K562 (cell line): ENCODE data around the gene ALOXE3. TPM values are rescaled to one million over a fixed set of nuclear protein-coding genes. Genes with fewer than 3 reads are reported as not detected.

Source experiments
- ATAC-seq: fragments of 200-7000 bp; cut with Tn5 transposase; 3 replicates; pipeline ENCODE4 v1.9.1; 2020; ENCODE audit warnings: moderate library complexity
- BruUV-seq: library from RNA; stranded (reverse); fragments of 400-500 nt; replicated peaks from 2 replicates; lab custom pipeline; 2021; lab: Mats Ljungman, UMichigan
- CTCF ChIA-PET: fragments of 300-600 bp; formaldehyde crosslinking; extraction: SDS; loops from one replicate; lab custom pipeline; 2021; ENCODE audit warnings: low intra/inter-chr PET ratio; lab: Yijun Ruan, JAX
- POLR2A ChIA-PET: fragments of 300-600, 350-650 bp; sonication (Branson Sonifier 250); formaldehyde crosslinking; extraction: SDS; loops from one replicate; lab custom pipeline; 2021; ENCODE audit warnings: antibody characterized with exemption, inconsistent platforms; lab: Yijun Ruan, JAX
- DNase-seq, 4 experiments: peaks; one replicate each; pipeline versions ENCODE4 v3.0.0 to v3.0.0-alpha.2; 2011 to 2018; ENCODE audit warnings: low spot score in 3 of 4, mixed read lengths in 3 of 4; ENCODE audit errors: extremely low read depth in 1 of 4
- FAIRE-seq: peaks from 2 replicates; lab custom pipeline; 2011; peaks lifted over from hg19 to GRCh38; lab: Jason Lieb, UNC
- H2AFZ ChIP-seq: 2 replicates; pipeline ENCODE4 v1.6.0; 2011; ENCODE audit warnings: low read depth, low read length, control low read depth, inconsistent platforms
- H3K27ac ChIP-seq: fragments of 200-600 bp; 3 replicates; pipeline ENCODE4 v1.8.0; 2011; ENCODE audit warnings: low read depth, mild to moderate bottlenecking, control low read depth, inconsistent platforms, low read length, moderate library complexity, mixed read lengths; ENCODE audit errors: extremely low read depth
- H3K27me3 ChIP-seq, 2 experiments: fragments of 300-600 bp in 1 of 2; 2 replicates in 1 of 2; 3 replicates in 1 of 2; pipeline versions ENCODE4 v1.6.0 to v1.8.0; 2011; ENCODE audit warnings: inconsistent platforms in 2 of 2, low read length in 2 of 2, mild to moderate bottlenecking in 1 of 2, mixed read lengths in 1 of 2, moderate library complexity in 1 of 2; ENCODE audit not compliant: control insufficient read depth in 2 of 2, insufficient read depth in 2 of 2
- H3K36me3 ChIP-seq: fragments of 300-600 bp; 3 replicates; pipeline ENCODE4 v1.8.0; 2011; ENCODE audit warnings: mild to moderate bottlenecking, low read length, inconsistent platforms; ENCODE audit not compliant: control insufficient read depth, insufficient read depth
- H3K4me1 ChIP-seq, 2 experiments: fragments of 200-600 bp in 1 of 2; replicated peaks in 1 of 2; 2 replicates in 1 of 2; 3 replicates in 1 of 2; pipeline versions ENCODE4 v1.5.1 to v1.8.0; 2011; ENCODE audit warnings: inconsistent platforms in 2 of 2, low read length in 2 of 2, mild to moderate bottlenecking in 1 of 2, mixed read lengths in 1 of 2, moderate library complexity in 1 of 2; ENCODE audit not compliant: control insufficient read depth in 2 of 2, insufficient read depth in 2 of 2
- H3K4me2 ChIP-seq: 2 replicates; pipeline ENCODE4 v1.6.1; 2011; ENCODE audit warnings: low read length, control low read depth, inconsistent platforms, mixed read lengths; ENCODE audit not compliant: insufficient read depth
- H3K4me3 ChIP-seq: fragments of 200-600 bp; sonication (generic), shearing (Covaris generic); 2 replicates; pipeline ENCODE4 v1.5.1; 2016; ENCODE audit warnings: control low read depth, inconsistent platforms
- H3K79me2 ChIP-seq: fragments of 200-600 bp; 3 replicates; pipeline ENCODE4 v1.8.0; 2011; ENCODE audit warnings: low read length, inconsistent platforms; ENCODE audit not compliant: control insufficient read depth, insufficient read depth
- H3K9ac ChIP-seq, 2 experiments: 2 replicates each; pipeline versions ENCODE4 v1.6.0 to v1.6.1; 2011; ENCODE audit warnings: low read depth in 2 of 2, low read length in 2 of 2, control low read depth in 1 of 2, inconsistent platforms in 1 of 2, mild to moderate bottlenecking in 1 of 2, mixed read lengths in 1 of 2; ENCODE audit not compliant: insufficient read depth in 1 of 2
- H3K9me1 ChIP-seq: one replicate; pipeline ENCODE4 v1.6.0; 2011; ENCODE audit warnings: inconsistent platforms, mild to moderate bottlenecking, low read length, moderate library complexity; ENCODE audit not compliant: control insufficient read depth, insufficient read depth
- H3K9me3 ChIP-seq: replicated peaks from 2 replicates; pipeline ENCODE4 v1.5.1; 2011; ENCODE audit warnings: low read depth, low read length, inconsistent platforms; ENCODE audit not compliant: control insufficient read depth, insufficient read depth
- H4K20me1 ChIP-seq: replicated peaks from 2 replicates; pipeline ENCODE4 v1.6.1; 2011; ENCODE audit warnings: low read length, inconsistent platforms, mixed read lengths; ENCODE audit not compliant: control insufficient read depth, insufficient read depth
- CBFA2T3 ChIP-seq: fragments of 450-650 bp; IDR thresholded peaks from 2 replicates; pipeline ENCODE4 v1.6.1; 2017
- CHD2 ChIP-seq: IDR thresholded peaks from 2 replicates; pipeline ENCODE4 v1.6.1; 2011; ENCODE audit warnings: low read depth, low read length
- E2F1 ChIP-seq: sonication (generic); formaldehyde crosslinking; IDR thresholded peaks from 2 replicates; pipeline ENCODE4 v1.8.1; 2023; ENCODE audit warnings: mild to moderate bottlenecking, missing genetic modification reagents, moderate library complexity
- HMG20A ChIP-seq: fragments of 450-650 bp; formaldehyde crosslinking; conservative IDR thresholded peaks from 2 replicates; pipeline ENCODE4 v1.4.0; 2020; ENCODE audit warnings: mild to moderate bottlenecking, mixed read lengths
- KAT8 ChIP-seq: fragments of 450-650 bp; IDR thresholded peaks from 2 replicates; pipeline ENCODE4 v1.6.1; 2016; ENCODE audit warnings: low read depth, mild to moderate bottlenecking
- PCBP2 ChIP-seq: fragments of 200-400 bp; formaldehyde crosslinking; IDR thresholded peaks from 2 replicates; pipeline ENCODE4 v1.6.1; 2018; ENCODE audit warnings: low read length, low read depth, mild to moderate bottlenecking, moderate library complexity; ENCODE audit not compliant: poor library complexity, severe bottlenecking
- PHB ChIP-seq: fragments of 250-450 bp; sonication (Bioruptor Pico); IDR thresholded peaks from 2 replicates; pipeline ENCODE4 v1.5.0; 2021
- POLR2A ChIP-seq: fragments of 450-650 bp; conservative IDR thresholded peaks from 2 replicates; pipeline ENCODE4 v1.6.1; 2016
- POLR2B ChIP-seq: fragments of 450-650 bp; IDR thresholded peaks from 2 replicates; pipeline ENCODE4 v1.6.1; 2018; ENCODE audit warnings: low read depth; ENCODE audit not compliant: partially characterized antibody
- THAP12 ChIP-seq: fragments of 250-450 bp; sonication (Bioruptor Pico); IDR thresholded peaks from 2 replicates; pipeline ENCODE4 v1.9.0; 2021; ENCODE audit warnings: mild to moderate bottlenecking, inconsistent platforms
- YY1 ChIP-seq, 3 experiments: IDR thresholded peaks; 2 replicates each; pipeline ENCODE4 v1.6.1; 2011; ENCODE audit warnings: low read length in 2 of 3, mild to moderate bottlenecking in 2 of 3, moderate library complexity in 2 of 3, borderline replicate concordance in 1 of 3, control low read depth in 1 of 3, low read depth in 1 of 3; ENCODE audit not compliant: insufficient read depth in 3 of 3, insufficient replicate concordance in 2 of 3, control insufficient read depth in 1 of 3, insufficient read length in 1 of 3; ENCODE audit errors: extremely low read depth in 1 of 3
- ZNF384 ChIP-seq: IDR thresholded peaks from 2 replicates; pipeline ENCODE4 v1.6.1; 2012; ENCODE audit warnings: low read depth, low read length, improper control_type of control experiment
- ZNF740 ChIP-seq, 3 experiments: fragments of 200-800 bp in 1 of 3; sonication (Bioruptor generic) in 1 of 3; sonication (generic) in 1 of 3; formaldehyde crosslinking in 1 of 3; IDR thresholded peaks; 2 replicates each; pipeline versions ENCODE4 v1.6.1 to v1.8.0; 2016 to 2022; ENCODE audit warnings: mild to moderate bottlenecking in 2 of 3, missing compliant biosample characterization in 2 of 3, missing genetic modification characterization in 2 of 3, missing genetic modification reagents in 1 of 3
- ZNF764 ChIP-seq: fragments of 250-450 bp; sonication (Bioruptor Pico); IDR thresholded peaks from 2 replicates; pipeline ENCODE4 v1.4.0; 2020; ENCODE audit warnings: low read depth, mild to moderate bottlenecking, moderate library complexity
- ZSCAN29 ChIP-seq: fragments of 450-650 bp; IDR thresholded peaks from 2 replicates; pipeline ENCODE4 v1.6.1; 2017
- WGBS: fragments of 100-300 bp; shearing (Covaris generic); methylation state at CpG from one replicate; pipeline ENCODE4 v1.1.6; 2016; ENCODE audit warnings: low coverage, mixed read lengths; ENCODE audit not compliant: insufficient coverage; ENCODE audit errors: missing lambda C conversion rate; 5-methylcytosine and 5-hydroxymethylcytosine counted together
- in situ Hi-C: fragments of 300-500 bp; cut with MboI; formaldehyde crosslinking; loops from 4 replicates; pipeline ENCODE4 v1.15.0; 2018; ENCODE audit warnings: inconsistent platforms, mixed read lengths
- intact Hi-C: fragments of 100-400 bp; cut with micrococcal nuclease; formaldehyde crosslinking; loops from 2 replicates; pipeline ENCODE4 v1.14.2; 2022
- polyA plus RNA-seq, 8 experiments: library from polyadenylated mRNA; depleted of rRNA in 4 of 8; stranded (reverse) in 5 of 8; unstranded in 3 of 8; fragments of >200 nt; fragmentation: Nextera tagmentation in 2 of 8; fragmentation: Illumina TruSeq in 1 of 8; extraction: Ambion mirVana in 2 of 8; extraction: Trizol in 1 of 8; gene quantifications; 2 replicates each; pipeline versions ENCODE4 v1.2.1 to v1.2.3, GENCODE V29; 2011 to 2014; ENCODE audit warnings: inconsistent platforms in 1 of 8, missing spikeins in 1 of 8
- total RNA-seq, 7 experiments: library from RNA; depleted of rRNA in 6 of 7; stranded (reverse); fragments of >200 nt in 6 of 7; fragmentation: Illumina TruSeq in 2 of 7; extraction: Trizol in 2 of 7; gene quantifications; 2 replicates each; pipeline versions ENCODE4 v1.2.1 to v1.2.3, GENCODE V29; 2011 to 2021; ENCODE audit warnings: low replicate concordance in 1 of 7

The ALOXE3 gene
- total and polyA plus RNA-seq, 9 of the 15 experiments (the other 6 are each of a cell fraction or from before 2014, with no cell fraction given): 0.04 TPM; not detected in 8

- no peak for TF ChIP-seq KAT8
- TF ChIP-seq, all 486 proteins: peak for 0
Observed at GRCh38 chr17:8075574-8076342, 42.6 kb downstream of the ALOXE3 start (continued).

- WGBS: 11% methylated on average over 3 of the region's 3 CpGs
- in situ Hi-C loops (loop anchor here (5.0 kb wide), 1 partner anchor 37 kb away; no protein-coding TSS in a partner anchor), intact Hi-C loops (no loop called here)
- Histone ChIP-seq H3K79me2 (no peaks in the 10 kb centered on the region), H3K4me2 (no peak overlapping the region), H3K9me1 (no peaks in the 10 kb centered on the region), H2AFZ (no peak overlapping the region), H3K4me3 (no peak overlapping the region), H3K9me3 (no peaks in the 10 kb centered on the region), H4K20me1 (no peaks in the 10 kb centered on the region), H3K27me3 (peaks cover 0 to 25% of the 10 kb centered on the region in 2 experiments; a peak in 3 of 5 replicates), H3K9ac (no peak overlapping the region), H3K27ac (no peak overlapping the region), H3K4me1 (peaks cover 5 to 28% of the 10 kb centered on the region in 2 experiments; a peak in 3 of 5 replicates), H3K36me3 (no peaks in the 10 kb centered on the region)
- BruUV-seq: no TSS peak
- DNase-seq (no peak), ATAC-seq (no peak), FAIRE-seq (no peak)
- POLR2A ChIA-PET: interaction anchor here (0.6 to 2.1 kb wide), 2 partner anchors 9 to 13 kb away, joined by 3 to 9 read pairs; no protein-coding TSS in a partner anchor
- CTCF ChIA-PET: no interaction called here
- no peak for TF ChIP-seq E2F1 (CRISPR knock-in tag)
- TF ChIP-seq ZNF764 (CRISPR knock-in tag): no peak
- TF ChIP-seq CHD2: no peak
- no peak for TF ChIP-seq YY1 (IDR thresholded peaks at IDR 0.05; ENCODE audit: borderline replicate concordance in 1 of 3, control insufficient read depth in 1 of 3, extremely low read depth in 1 of 3, insufficient read depth in 3 of 3, insufficient read length in 1 of 3, insufficient replicate concordance in 2 of 3, low read depth in 1 of 3, low read length in 2 of 3)
- no peak for TF ChIP-seq POLR2A
- TF ChIP-seq HMG20A (CRISPR knock-in tag): no peak
- no peak for TF ChIP-seq PHB (CRISPR knock-in tag)
- TF ChIP-seq THAP12: no peak
- no peak for TF ChIP-seq ZNF384
- no peak for TF ChIP-seq PCBP2
- no peak for TF ChIP-seq POLR2B
- TF ChIP-seq ZNF740 (CRISPR knock-in tag; IDR thresholded peaks at IDR 0.05): no peak
- no peak for TF ChIP-seq ZNF740 (tag; IDR thresholded peaks at IDR 0.05)
- TF ChIP-seq ZSCAN29: no peak
- TF ChIP-seq CBFA2T3: no peak
Observed at GRCh38 chr17:8075081-8075480, 43.2 kb downstream of the ALOXE3 start.
